GM20431 (cell line): Measurements from ENCODE around the gene LRRC31.

Experiments used
- in situ Hi-C: fragments of 300-500 bp; cut with MseI, MboI; formaldehyde crosslinking; loops from one replicate; pipeline ENCODE4 v1.15.0; 2020; ENCODE audit warnings: low sequenced_read_pairs; ENCODE audit not compliant: unreplicated experiment

Gene LRRC31

DNA sequence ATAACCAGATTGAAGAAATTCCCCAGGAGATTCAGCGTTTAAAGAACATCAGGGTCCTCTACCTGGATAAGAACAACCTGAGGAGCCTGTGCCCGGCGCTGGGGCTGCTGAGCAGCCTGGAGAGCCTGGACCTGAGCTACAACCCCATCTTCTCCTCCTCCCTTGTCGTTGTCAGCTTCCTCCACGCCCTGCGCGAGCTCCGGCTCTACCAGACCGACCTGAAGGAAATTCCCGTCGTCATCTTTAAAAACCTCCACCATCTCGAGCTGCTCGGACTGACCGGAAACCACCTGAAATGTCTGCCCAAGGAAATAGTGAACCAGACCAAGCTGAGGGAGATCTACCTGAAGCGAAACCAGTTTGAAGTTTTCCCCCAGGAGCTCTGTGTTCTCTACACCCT lies 47.6 kb downstream of the LRRC31 start:
- in situ Hi-C loops = no loop called here

DNA sequence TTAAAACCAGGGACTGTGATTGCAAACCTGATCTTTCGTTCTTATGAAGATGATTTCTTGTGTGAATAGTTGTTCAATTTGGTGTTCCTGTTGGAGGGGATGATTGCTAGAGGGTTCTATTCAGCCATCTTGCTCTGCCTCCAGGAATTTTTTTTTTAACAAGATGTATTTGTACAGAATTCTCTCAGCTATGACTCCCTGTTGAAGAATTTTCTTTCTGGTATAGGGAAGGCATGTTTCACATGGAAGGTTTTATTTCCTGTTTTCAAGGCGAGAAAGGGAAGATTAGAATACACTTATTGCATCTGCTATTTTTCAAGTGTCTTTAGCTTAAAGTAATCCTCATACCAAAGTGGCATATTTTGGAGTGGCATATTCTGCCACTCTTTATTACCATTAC lies 51.4 kb downstream of the LRRC31 start:
- in situ Hi-C loops = no loop called here

DNA sequence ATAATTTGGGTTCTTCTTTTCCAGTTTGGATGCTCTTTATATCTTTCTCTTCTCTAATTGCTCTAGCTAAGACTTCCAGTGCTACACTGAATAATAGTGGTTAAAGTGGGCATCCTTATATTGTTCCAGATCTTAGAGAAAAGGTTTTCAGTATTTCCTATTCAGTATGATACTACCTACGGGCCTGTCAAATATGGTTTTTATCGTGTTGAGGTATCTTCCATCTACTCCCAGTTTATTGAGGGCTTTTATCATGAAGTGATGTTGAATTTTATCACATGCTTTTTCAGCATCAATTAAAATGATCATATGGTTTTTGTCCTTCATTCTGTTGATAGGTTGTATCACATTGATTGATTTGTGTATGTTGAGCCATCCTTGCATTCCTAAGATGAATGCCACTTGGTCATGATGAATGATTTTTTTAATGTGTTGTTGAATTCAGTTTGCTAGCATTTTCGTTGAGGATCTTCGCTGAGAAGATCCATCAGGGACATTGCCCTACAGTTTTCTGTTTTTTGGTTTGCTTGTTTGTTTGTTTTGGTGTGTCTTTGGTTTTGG lies 54.1 kb downstream of the LRRC31 start:
- in situ Hi-C loops = no loop called here

DNA sequence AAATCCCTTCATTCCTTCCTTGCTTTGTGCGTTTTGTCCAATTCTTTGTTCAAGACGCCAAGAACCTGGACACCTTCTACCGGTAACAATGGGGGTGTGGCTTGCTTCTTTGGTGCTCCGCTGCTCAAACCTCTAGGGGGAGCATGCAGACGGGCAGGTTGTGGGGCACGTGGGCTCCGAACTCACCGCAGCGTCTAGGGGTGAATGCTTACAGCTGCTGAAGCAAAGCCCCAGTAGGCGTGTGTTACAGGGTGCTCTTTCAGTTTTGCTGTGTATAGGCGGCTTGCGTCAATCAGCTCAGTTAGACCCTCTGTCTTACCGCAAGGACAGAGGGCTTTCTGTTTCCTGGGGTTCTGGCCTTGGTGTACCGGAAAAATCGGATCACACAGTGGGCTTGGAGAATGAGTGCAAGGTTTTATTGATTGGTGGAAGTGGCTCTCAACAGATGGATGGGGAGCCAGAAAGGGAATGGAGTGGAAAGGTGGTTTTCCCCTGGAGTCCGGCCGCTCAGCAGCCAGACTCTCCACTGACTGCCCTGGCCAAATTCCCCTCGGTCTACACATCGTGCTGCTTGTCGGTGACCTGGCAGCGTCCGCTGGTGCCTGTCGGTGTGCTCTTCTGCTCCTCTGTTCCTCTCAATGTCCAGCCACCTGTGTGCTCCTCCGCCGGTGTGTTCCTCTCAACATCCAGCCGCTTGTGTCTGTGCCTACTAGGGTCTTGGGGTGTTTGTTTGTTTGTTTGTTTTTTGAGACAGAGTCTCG lies 55.8 kb downstream of the LRRC31 start:
- in situ Hi-C loops = no loop called here

DNA sequence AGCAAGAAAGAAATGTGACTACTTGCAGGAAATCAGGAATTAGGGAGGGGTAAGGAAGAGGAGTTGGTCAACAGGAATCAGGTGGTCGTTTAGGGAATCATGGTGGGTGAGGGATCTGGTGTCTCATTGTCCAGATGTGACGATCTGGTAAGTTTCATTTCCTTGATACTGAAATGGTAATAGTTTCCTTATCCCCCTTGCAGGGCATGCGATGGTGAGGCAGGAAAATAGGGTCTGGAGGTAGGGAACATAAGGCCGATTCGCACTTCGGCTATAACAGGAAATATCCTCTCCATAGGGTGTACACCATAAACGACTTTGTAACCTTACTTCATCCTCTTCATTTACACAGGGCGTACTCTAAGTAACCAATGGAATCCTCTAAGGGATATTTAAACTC lies 56.5 kb downstream of the LRRC31 start:
- in situ Hi-C loops = no loop called here

DNA sequence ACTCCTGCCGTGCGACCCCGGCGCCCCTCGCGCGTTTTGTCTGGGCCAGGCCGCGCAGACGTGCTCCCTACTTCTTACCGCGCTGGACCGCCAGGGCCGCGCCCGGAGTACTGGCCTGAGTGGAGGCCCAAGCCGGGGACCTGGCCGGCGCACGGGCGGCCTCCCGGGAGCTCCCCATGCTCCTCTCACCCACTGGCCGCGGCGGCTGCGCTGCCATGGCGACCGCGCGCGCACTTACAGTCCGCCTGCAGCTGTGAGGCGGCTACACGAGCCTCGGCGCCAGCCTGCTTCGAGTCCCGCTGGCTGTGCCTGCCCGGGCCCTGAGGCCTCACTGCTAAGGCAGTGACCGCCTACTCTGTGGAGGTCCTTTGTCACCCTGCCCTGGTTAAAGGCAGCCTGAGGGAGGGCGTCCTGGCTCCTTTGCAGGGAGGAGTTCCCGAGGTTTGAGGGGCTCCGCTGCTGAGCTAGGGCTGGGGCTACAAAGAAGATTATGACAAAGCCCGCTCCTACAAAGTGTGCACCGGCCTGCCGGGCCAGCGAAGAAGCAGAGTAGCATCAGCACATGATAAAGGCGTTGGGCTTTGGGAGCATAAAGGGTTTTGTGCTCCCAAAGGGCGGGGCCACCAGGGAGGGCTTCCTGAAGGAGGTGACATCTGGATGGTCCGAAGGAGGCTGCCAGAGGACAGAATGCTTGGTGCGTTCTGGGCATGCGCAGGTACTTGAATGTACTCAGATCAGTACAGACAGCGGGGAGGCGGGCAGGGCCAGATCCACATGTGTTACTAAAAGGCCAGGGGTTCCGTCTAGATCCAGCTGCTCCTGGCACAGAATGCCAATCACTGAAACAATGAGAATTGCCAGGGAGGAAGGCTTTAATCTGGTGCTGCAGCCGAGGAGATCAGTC lies 57.2 kb downstream of the LRRC31 start, which contains the start of the genes LRRC34 and LRRIQ4:
Gene LRRC34, minus strand, starts transcription at position 573 of the 904 bp plus-strand sequence. Its CDS starts 356 bp downstream, at position 217.
Gene LRRIQ4, plus strand, starts transcription at position 539 of the 904 bp plus-strand sequence. CDS start 9,052 bp downstream, outside the sequence.
- in situ Hi-C loops = no loop called here

DNA sequence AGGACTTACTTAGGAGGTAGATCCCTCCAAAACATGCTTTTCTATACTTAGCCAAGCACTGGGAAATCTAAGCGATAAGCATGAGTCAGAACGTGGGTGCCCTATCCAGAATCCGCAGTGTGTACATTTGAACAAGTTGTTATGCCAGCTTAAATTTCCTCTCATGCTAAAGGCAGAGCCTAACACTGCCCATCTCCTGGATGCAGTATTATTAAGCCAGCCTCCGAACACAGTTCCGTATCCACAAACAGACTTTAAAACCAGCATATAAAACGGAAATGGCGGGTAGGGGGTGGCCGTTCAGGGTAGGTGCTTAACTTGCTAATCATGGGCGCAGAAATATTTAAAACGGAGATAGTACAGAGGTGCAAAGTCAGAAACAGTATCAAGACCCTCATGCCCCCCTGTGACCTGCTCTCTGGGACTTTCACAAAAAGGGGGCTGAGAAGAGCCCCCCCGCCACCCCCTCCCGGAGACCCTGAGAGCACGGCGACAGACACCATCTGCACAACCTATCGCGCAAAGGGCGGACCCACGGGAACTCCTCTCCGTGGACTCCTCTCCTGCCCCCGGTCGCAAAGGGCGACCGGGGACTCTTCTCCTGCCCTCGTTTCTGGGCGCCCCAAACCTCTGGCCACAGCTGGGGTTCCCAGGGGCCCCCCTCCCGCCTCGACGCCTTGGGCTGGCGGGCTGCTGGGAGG lies 58.0 kb downstream of the LRRC31 start:
- in situ Hi-C loops = no loop called here

DNA sequence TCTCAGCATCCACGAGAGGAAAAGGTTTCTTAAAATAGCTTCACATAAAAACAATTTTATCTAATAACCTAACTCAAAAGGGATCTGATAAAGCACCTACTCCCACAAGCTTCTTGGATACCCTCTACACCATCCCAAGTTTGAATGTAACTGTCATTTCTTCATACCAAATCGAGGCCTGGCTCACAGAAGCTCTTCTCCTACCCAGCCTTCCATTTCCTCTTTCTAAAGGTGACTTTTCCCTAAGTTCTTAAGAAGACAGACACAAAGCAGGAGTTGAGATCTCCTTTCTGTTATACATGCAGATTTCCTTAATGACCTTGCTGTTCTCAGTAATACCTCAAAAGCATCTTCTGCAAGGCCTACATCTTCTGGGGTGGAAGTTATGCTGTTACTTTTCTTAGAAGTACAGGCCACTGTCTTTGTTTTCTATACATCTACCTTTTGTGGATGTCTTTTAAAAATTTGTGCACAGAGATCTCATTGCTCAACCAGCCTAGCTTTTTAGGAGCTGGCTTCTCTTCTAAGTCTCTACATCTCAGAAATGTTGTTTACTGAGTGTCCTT lies 60.4 kb downstream of the LRRC31 start:
- in situ Hi-C loops = no loop called here

DNA sequence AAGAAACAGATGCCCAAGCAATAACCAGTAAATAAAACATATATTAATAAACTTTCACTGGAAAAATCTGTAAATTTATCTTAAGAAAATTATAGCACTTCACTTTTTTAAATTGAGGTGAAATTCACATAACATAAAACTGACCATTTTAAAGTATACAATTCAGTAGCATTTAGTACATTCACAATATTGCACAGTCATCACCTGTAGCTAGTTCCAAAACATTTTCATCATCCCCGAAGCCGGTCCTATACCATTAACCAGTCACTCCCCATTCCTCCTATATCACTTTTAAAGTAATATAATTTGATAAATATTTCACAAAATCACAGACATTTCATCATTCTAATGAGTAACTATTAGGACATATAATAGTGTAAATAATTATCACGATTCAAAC lies 65.1 kb downstream of the LRRC31 start:
- in situ Hi-C loops = no loop called here

DNA sequence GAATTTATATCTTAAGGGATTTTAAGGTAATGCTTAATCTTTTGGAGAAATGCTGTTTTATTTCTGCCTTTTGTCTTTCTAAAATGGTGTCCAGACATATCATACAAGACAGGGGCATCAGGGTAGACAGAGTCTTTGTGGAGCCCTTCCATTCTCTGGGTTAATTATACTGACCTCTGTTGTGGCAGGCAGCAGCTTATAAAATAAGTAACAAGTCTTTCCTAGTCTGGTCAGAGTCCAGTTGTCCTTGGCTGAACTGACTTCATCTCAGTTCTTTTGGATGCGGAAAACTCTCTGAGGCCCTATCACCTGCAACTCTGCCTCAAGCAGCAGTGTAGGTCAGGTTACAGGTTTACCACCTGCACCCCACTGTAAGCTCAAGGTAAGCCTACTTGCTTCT lies 77.4 kb downstream of the LRRC31 start:
- in situ Hi-C loops = no loop called here

DNA sequence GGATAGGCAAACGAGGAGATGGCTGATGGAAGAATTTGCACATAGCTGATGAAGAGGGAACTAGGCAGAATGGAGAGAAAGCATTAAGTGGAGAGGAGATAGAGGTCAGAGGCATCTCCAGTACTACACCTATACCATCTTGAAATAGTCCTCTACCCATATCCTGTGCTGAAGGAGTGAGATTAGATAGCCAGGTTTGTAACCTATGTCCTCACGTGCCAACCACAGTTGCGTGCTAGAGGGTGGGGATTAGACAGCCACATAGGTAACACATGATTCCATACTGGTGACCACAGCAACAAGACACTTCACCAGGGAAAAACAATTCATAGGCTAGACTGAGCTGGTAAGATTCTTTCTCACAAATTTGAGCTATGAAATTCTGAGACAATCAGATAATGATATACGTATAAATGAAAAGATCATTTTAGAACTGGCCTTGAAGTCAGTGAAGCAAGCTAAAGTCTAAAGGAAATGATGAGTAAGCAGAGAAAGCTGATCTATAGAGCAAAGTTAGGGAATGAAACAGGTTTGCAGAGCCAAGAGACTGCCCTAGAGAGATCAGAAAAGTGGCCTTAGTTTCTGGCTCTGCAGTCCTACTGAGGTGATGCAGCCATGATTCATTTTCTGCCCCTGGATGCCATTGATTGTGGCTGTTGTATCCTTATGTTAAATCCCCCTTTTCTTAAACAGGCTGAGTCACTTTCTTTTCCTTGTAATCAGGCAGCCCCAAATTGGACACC lies 78.9 kb downstream of the LRRC31 start:
- in situ Hi-C loops = no loop called here

DNA sequence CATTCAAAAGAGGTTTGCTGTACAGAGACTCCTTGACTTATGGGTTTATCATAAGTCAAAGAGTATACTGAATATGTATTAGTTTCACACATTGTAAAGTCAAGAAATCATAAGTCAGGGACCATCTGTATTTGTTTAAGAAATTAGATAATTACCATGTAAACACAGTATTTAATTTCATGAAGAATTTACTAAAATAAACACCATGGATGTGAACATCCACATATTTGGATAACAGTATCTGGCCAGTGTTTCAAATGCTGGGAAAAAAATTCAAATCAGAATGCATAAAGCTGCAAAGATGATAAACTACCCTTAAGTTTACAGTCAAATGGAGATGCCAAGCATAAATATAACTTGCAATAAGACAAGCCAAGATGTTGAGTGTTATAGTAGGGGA lies 79.5 kb downstream of the LRRC31 start:
- in situ Hi-C loops = no loop called here
